ENCODE data around the gene GJA4. TPM values are rescaled to one million over a fixed set of nuclear protein-coding genes. Genes with fewer than 3 reads are reported as not detected.

The GJA4 gene
- total RNA-seq = not detected

DNA sequence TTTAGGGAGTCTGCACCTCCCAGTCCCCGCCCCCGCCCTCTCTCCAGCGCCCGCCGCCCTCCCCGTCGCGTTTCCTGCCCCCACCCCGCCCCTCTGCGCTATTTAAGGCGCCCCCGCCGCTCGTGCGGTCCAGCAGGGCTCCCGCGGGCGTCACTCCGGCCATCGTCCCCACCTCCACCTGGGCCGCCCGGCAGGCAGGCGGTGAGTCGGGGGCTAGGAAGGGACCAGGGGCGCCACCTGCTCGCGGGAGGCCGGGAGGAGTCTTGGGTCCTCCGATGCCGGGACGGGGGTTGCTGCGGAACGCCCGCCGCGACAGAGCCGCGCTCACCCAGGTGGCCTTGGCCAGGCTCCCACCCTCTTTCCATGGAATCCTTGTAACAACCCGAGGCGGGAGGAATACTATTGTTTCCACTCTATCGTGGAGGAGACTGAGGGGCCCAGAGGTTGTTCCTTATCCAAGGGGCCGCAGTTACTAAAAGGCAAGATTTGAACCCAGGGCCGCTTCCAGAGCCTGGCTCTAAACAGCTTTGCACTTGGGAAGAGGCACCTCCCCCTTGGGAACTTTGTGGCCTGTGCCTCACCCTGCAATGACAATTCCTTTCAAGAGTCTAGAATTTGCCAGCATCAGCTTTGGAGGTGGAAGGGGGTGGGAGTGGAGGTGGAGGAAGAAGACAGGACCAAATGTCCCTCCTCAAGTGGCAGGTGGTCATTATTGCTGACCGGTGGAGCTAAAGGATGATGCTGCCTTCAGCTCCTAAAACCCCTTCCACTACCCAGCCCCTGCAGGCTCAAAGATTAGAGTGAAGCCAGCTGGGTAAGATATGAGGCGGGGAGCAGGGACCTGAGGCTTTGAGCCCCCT is at the start of gene GJA4:
GJA4 (plus strand) TSS at position 132 of the 860 bp plus-strand sequence. CDS start 1,215 bp downstream, outside the sequence.
- no peak for ATAC-seq (replicated peaks)
- no peaks in the 10 kb centered on the region for H3K36me3 Mint-ChIP-seq (ENCODE audit: low read depth)
- peaks cover 22% of the 10 kb centered on the region for H3K27me3 Mint-ChIP-seq
- peaks cover 10% of the 10 kb centered on the region for H3K4me1 Mint-ChIP-seq
- peak within 1 kb of the TSS; percentile 42 for H3K4me3 Mint-ChIP-seq
- H3K27ac Mint-ChIP-seq = no peak within 1 kb of the TSS
- no peaks in the 10 kb centered on the region for H3K9me3 Mint-ChIP-seq

GRCh38 chr1:34743775-34744174 is 49.0 kb upstream of the GJA4 start:
- no peak for ATAC-seq (replicated peaks)
- peaks cover 7% of the 10 kb centered on the region for H3K27me3 Mint-ChIP-seq
- no peak overlapping the region for H3K27ac Mint-ChIP-seq
- H3K4me3 Mint-ChIP-seq = no peak overlapping the region
- no peaks in the 10 kb centered on the region for H3K9me3 Mint-ChIP-seq
- H3K36me3 Mint-ChIP-seq (ENCODE audit: low read depth) = no peaks in the 10 kb centered on the region
- H3K4me1 Mint-ChIP-seq = peaks cover 3% of the 10 kb centered on the region

DNA sequence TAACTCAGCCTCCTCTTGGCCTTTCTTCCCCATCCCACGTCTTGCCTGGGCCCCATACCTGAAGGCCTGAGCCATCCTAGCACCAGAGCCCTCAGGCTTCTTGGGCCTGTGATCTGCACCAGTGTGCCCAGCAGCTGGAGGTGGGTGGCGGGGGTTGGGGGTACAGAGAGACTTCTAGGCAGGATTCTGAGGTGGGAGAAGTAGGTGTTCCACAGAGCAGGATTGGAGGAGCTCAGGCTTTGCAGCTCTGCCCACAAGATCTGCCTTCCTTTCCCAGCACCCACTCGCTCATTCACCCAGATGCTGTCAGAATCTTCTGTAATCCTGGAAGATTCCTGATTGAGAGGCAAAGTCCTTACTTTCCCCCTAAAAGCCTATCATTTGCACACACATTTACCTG is 47.9 kb upstream of the GJA4 start:
- Mint-ChIP-seq H3K4me1 (peaks cover 3% of the 10 kb centered on the region), H3K9me3 (no peaks in the 10 kb centered on the region), H3K4me3 (no peak overlapping the region), H3K36me3 (ENCODE audit: low read depth) (no peaks in the 10 kb centered on the region), H3K27ac (no peak overlapping the region), H3K27me3 (peaks cover 10% of the 10 kb centered on the region)
- no peak for ATAC-seq (replicated peaks)

GRCh38 chr1:34745666-34746065 is 47.1 kb upstream of the GJA4 start:
- no peaks in the 10 kb centered on the region for H3K9me3 Mint-ChIP-seq
- H3K4me1 Mint-ChIP-seq = peaks cover 3% of the 10 kb centered on the region
- H3K27me3 Mint-ChIP-seq = peaks cover 7% of the 10 kb centered on the region
- no peak for ATAC-seq (replicated peaks)
- H3K27ac Mint-ChIP-seq = no peak overlapping the region
- H3K4me3 Mint-ChIP-seq = no peak overlapping the region
- H3K36me3 Mint-ChIP-seq (ENCODE audit: low read depth) = no peaks in the 10 kb centered on the region

DNA sequence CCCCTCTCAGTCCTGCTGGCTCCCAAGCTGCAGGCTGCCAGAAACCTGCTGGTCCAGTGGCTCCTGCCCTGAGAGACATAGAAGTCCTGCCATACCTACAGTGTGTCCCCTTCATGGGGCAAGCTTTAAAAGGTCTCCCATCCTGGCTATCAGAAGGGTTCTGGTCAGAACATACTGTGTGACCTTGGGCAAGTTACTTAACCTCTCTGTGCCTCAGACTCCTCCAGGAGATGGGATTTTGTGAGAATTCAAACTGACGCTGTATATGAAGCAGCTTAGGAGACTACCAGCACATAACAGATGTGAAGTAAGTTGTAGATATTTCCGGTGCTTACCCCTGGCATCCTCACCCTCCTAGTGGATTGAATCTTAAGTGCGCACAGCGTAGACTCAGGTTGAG is 46.7 kb upstream of the GJA4 start:
- H3K4me3 Mint-ChIP-seq = no peak overlapping the region
- peaks cover 7% of the 10 kb centered on the region for H3K27me3 Mint-ChIP-seq
- no peaks in the 10 kb centered on the region for H3K36me3 Mint-ChIP-seq (ENCODE audit: low read depth)
- no peak for ATAC-seq (replicated peaks)
- no peaks in the 10 kb centered on the region for H3K9me3 Mint-ChIP-seq
- H3K4me1 Mint-ChIP-seq = peaks cover 3% of the 10 kb centered on the region
- H3K27ac Mint-ChIP-seq = no peak overlapping the region

GRCh38 chr1:34746785-34747637 is 45.8 kb upstream of the GJA4 start:
- H3K27me3 Mint-ChIP-seq = peaks cover 7% of the 10 kb centered on the region
- H3K4me3 Mint-ChIP-seq = no peak overlapping the region
- peaks cover 3% of the 10 kb centered on the region for H3K4me1 Mint-ChIP-seq
- H3K9me3 Mint-ChIP-seq = no peaks in the 10 kb centered on the region
- no peaks in the 10 kb centered on the region for H3K36me3 Mint-ChIP-seq (ENCODE audit: low read depth)
- ATAC-seq (replicated peaks) = no peak
- H3K27ac Mint-ChIP-seq = no peak overlapping the region

GRCh38 chr1:34747638-34747941 is 45.2 kb upstream of the GJA4 start:
- Mint-ChIP-seq H3K27me3 (peaks cover 7% of the 10 kb centered on the region), H3K4me1 (peaks cover 3% of the 10 kb centered on the region), H3K36me3 (ENCODE audit: low read depth) (no peaks in the 10 kb centered on the region), H3K4me3 (no peak overlapping the region), H3K27ac (no peak overlapping the region), H3K9me3 (no peaks in the 10 kb centered on the region)
- ATAC-seq (replicated peaks) = no peak

DNA sequence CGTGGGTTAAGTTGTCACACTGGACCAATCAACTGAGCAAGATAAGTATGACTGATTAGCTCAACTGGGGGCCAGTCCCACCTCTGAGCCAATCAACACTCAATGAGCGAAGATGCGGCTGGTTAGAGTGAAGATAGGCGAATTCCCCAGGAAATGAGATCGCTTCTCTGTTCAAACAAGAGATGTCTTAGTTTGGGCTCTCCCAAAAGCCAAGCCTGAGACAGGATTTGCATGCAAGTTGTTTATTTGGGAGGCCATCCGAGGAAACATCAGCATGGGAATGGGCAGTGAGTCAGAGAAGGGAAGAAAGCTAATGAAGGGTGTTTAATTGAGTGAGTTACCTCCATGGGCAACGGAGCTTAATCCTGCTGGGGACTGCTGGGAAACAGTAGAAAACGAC is 42.8 kb upstream of the GJA4 start:
- H3K27me3 Mint-ChIP-seq = peaks cover 3% of the 10 kb centered on the region
- no peaks in the 10 kb centered on the region for H3K36me3 Mint-ChIP-seq (ENCODE audit: low read depth)

DNA sequence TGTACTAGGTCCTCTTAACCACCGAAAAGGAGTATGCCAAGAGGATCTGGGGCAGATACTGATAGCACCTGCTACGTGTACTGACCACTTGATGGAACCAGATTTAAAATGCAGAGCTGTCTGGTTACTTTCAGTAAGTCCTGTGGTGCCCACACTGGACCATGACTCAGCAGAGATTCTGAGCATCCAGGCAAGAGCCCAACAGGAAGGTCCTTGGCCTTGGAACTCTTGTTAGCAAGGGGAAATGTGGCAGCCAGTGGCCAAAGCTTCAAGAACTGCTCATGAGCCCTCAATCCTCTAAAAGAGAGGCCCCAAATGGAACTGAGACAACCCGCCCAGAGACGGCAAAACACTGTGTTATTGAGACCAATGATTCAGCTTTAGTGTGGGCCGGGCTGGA is 42.2 kb upstream of the GJA4 start:
- no peaks in the 10 kb centered on the region for H3K36me3 Mint-ChIP-seq (ENCODE audit: low read depth)
- no peaks in the 10 kb centered on the region for H3K4me1 Mint-ChIP-seq
- H3K27ac Mint-ChIP-seq = no peak overlapping the region
- no peak overlapping the region for H3K4me3 Mint-ChIP-seq
- peaks cover 3% of the 10 kb centered on the region for H3K27me3 Mint-ChIP-seq
- ATAC-seq (replicated peaks) = no peak
- H3K9me3 Mint-ChIP-seq = no peaks in the 10 kb centered on the region

More for the DNA sequence above, 42.8 kb upstream of the GJA4 start:
- Mint-ChIP-seq H3K4me3 (no peak overlapping the region), H3K27ac (no peak overlapping the region), H3K9me3 (no peaks in the 10 kb centered on the region), H3K4me1 (no peaks in the 10 kb centered on the region)
- ATAC-seq (replicated peaks) = no peak

GRCh38 chr1:34753163-34753562 is 39.6 kb upstream of the GJA4 start:
- Mint-ChIP-seq H3K36me3 (ENCODE audit: low read depth) (no peaks in the 10 kb centered on the region), H3K9me3 (no peaks in the 10 kb centered on the region), H3K27ac (no peak overlapping the region), H3K4me3 (no peak overlapping the region), H3K4me1 (no peaks in the 10 kb centered on the region), H3K27me3 (peaks cover 9% of the 10 kb centered on the region)
- ATAC-seq (replicated peaks) = no peak

GRCh38 chr1:34754964-34755637 is 37.7 kb upstream of the GJA4 start, which contains the start of gene GJB5:
TSS of gene GJB5 (plus strand) at chr1:34755047. CDS start at chr1:34757331, 2,284 bp downstream.
- Mint-ChIP-seq H3K9me3 (no peaks in the 10 kb centered on the region), H3K36me3 (ENCODE audit: low read depth) (no peaks in the 10 kb centered on the region), H3K27me3 (peaks cover 10% of the 10 kb centered on the region), H3K4me1 (no peaks in the 10 kb centered on the region), H3K4me3 (no peak within 1 kb of the TSS), H3K27ac (no peak within 1 kb of the TSS)
- ATAC-seq (replicated peaks) = no peak

DNA sequence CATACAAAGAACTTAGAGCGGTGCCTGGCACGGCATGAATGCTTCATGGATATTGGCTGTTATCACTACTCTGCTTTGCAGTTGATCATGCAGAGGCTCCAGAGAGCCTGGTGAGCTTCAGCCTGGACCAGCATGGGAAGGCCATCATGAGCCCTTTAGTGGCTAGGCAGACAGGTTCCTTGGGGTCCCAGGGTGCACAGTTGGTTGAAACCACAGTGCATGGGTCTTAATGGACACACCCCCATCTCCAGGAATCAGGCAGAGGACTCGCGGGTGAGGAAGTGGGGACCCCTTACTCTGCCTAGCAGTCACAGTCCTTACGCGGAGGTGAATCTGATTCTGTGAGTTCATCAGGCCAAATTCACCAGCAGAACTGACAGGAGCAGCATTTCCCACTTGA is 36.8 kb upstream of the GJA4 start:
- Mint-ChIP-seq H3K27me3 (peaks cover 10% of the 10 kb centered on the region), H3K27ac (no peak overlapping the region), H3K4me3 (no peak overlapping the region), H3K36me3 (ENCODE audit: low read depth) (no peaks in the 10 kb centered on the region), H3K4me1 (no peaks in the 10 kb centered on the region), H3K9me3 (no peaks in the 10 kb centered on the region)
- no peak for ATAC-seq (replicated peaks)

DNA sequence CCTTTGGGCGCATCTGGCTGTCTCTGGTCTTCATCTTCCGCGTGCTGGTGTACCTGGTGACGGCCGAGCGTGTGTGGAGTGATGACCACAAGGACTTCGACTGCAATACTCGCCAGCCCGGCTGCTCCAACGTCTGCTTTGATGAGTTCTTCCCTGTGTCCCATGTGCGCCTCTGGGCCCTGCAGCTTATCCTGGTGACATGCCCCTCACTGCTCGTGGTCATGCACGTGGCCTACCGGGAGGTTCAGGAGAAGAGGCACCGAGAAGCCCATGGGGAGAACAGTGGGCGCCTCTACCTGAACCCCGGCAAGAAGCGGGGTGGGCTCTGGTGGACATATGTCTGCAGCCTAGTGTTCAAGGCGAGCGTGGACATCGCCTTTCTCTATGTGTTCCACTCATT is 35.4 kb upstream of the GJA4 start:
- no peak overlapping the region for H3K27ac Mint-ChIP-seq
- no peak for ATAC-seq (replicated peaks)
- H3K9me3 Mint-ChIP-seq = no peaks in the 10 kb centered on the region
- no peaks in the 10 kb centered on the region for H3K36me3 Mint-ChIP-seq (ENCODE audit: low read depth)
- H3K4me3 Mint-ChIP-seq = no peak overlapping the region
- no peaks in the 10 kb centered on the region for H3K4me1 Mint-ChIP-seq
- H3K27me3 Mint-ChIP-seq = peaks cover 14% of the 10 kb centered on the region

DNA sequence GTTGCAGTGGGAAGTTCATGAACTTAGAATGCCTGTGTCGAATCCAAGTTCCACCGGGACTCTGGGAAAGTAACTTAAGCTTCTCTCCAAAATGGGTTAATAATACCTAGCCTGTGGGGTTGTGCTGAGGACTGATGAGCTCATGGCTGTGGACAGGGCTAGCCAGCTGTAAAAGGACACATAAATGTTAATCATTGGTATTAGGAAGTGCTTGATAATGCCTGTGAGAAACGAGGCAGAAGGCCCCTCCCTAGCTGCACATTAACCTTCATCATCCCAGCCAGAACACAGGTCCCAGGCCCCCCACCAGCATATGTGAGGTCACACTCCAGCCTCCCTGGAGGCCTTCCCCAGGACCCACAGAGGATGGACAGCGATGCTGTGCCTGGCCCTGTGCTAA is 34.0 kb upstream of the GJA4 start:
- H3K27me3 Mint-ChIP-seq = peaks cover 24% of the 10 kb centered on the region
- no peak overlapping the region for H3K27ac Mint-ChIP-seq
- no peak for ATAC-seq (replicated peaks)
- no peaks in the 10 kb centered on the region for H3K4me1 Mint-ChIP-seq
- H3K9me3 Mint-ChIP-seq = no peaks in the 10 kb centered on the region
- no peak overlapping the region for H3K4me3 Mint-ChIP-seq
- no peaks in the 10 kb centered on the region for H3K36me3 Mint-ChIP-seq (ENCODE audit: low read depth)

Data from activated T-helper 17 cell treated with anti-CD3 and anti-CD28 coated beads, Interleukin-2, amount 50 U/mL, for 72 hours (primary cell).